NT2/D1 (cell line): ENCODE results near the gene PRR14L.

Experiments used
- SUZ12 ChIP-seq: IDR thresholded peaks from 2 replicates; pipeline ENCODE4 v1.6.1; 2011; ENCODE audit not compliant: insufficient read length, insufficient read depth; ENCODE audit errors: extremely low read depth
- YY1 ChIP-seq: IDR thresholded peaks from 2 replicates; pipeline ENCODE4 v1.6.1; 2011; ENCODE audit not compliant: insufficient read length, insufficient read depth
- ZNF274 ChIP-seq: IDR thresholded peaks from 2 replicates; pipeline ENCODE4 v1.6.1; 2011; ENCODE audit warnings: mild to moderate bottlenecking, low read depth, low read length

- TF ChIP-seq YY1 (no peak), ZNF274 (no peak), SUZ12 (no peak)
Observed at GRCh38 chr22:31692186-31692886, 57.6 kb downstream of the PRR14L start.
